Measurements from ENCODE around the gene RHOA. TPM values are rescaled to one million over a fixed set of nuclear protein-coding genes. Genes with fewer than 3 reads are reported as not detected.

The RHOA gene
- total RNA-seq, 4 donors from 2014 or later: 534 to 619 (median 593) TPM

- TF ChIP-seq CTCF (IDR thresholded peaks at IDR 0.05; ENCODE audit: low read depth): no peak
These were observed 33.6 kb upstream of the RHOA start for GRCh38 chr3:49445391-49445790.

- no peak for TF ChIP-seq CTCF (IDR thresholded peaks at IDR 0.05; ENCODE audit: low read depth)
These were observed 23.0 kb upstream of the RHOA start for GRCh38 chr3:49434731-49435130.

GRCh38 chr3:49428752-49429080 lies 16.9 kb upstream of the RHOA start:
- TF ChIP-seq CTCF (IDR thresholded peaks at IDR 0.05; ENCODE audit: low read depth): no peak

GRCh38 chr3:49427586-49427985 lies 15.8 kb upstream of the RHOA start:
- TF ChIP-seq CTCF (IDR thresholded peaks at IDR 0.05; ENCODE audit: low read depth): no peak

GRCh38 chr3:49424816-49425215 lies 13.0 kb upstream of the RHOA start:
- TF ChIP-seq CTCF (IDR thresholded peaks at IDR 0.05; ENCODE audit: low read depth): no peak

GRCh38 chr3:49422379-49423248 lies 10.8 kb upstream of the RHOA start, which contains the start of gene AMT:
TSS of gene AMT (minus strand) at chr3:49422473. CDS start at chr3:49422450, 23 bp downstream.
- TF ChIP-seq CTCF (IDR thresholded peaks at IDR 0.05; ENCODE audit: low read depth): no peak

GRCh38 chr3:49421890-49422378 lies 10.2 kb upstream of the RHOA start:
- no peak for TF ChIP-seq CTCF (IDR thresholded peaks at IDR 0.05; ENCODE audit: low read depth)

Data from subcutaneous adipose tissue (tissue), 4 donors.